Osteoblast (primary cell): ENCODE results near the gene HCN1. TPM values are rescaled to one million over a fixed set of nuclear protein-coding genes. Genes with fewer than 3 reads are reported as not detected.

Experiments used
- DNase-seq: peaks from one replicate; pipeline ENCODE4 v3.0.0; 2011; ENCODE audit warnings: low spot score, mixed read lengths; ENCODE audit not compliant: insufficient read length; ENCODE audit errors: missing footprints
- H2AFZ ChIP-seq: 2 replicates; pipeline ENCODE4 v1.6.0; 2011; ENCODE audit warnings: mild to moderate bottlenecking, low read length
- H3K27ac ChIP-seq: 2 replicates; pipeline ENCODE4 v1.5.1; 2011; ENCODE audit warnings: mild to moderate bottlenecking, low read depth, low read length, moderate library complexity
- H3K27me3 ChIP-seq: 2 replicates; pipeline ENCODE4 v1.6.0; 2012; ENCODE audit warnings: mild to moderate bottlenecking, control low read depth, inconsistent platforms, low read length, moderate library complexity; ENCODE audit not compliant: insufficient read depth
- H3K36me3 ChIP-seq: 2 replicates; pipeline ENCODE4 v1.5.1; 2011; ENCODE audit warnings: mild to moderate bottlenecking, low read length, control low read depth, moderate library complexity; ENCODE audit not compliant: insufficient read depth
- H3K4me1 ChIP-seq: 2 replicates; pipeline ENCODE4 v1.5.1; 2011; ENCODE audit warnings: mild to moderate bottlenecking, low read length, control low read depth, moderate library complexity; ENCODE audit not compliant: insufficient read depth
- H3K4me2 ChIP-seq: 2 replicates; pipeline ENCODE4 v1.6.0; 2011; ENCODE audit warnings: mild to moderate bottlenecking, low read length; ENCODE audit not compliant: insufficient read depth
- H3K4me3 ChIP-seq: fragments of 200-600 bp; sonication (generic); 3 replicates; pipeline ENCODE4 v1.5.1; 2012; ENCODE audit warnings: mild to moderate bottlenecking, low read length, inconsistent platforms; ENCODE audit not compliant: insufficient read depth
- H3K79me2 ChIP-seq: 2 replicates; pipeline ENCODE4 v1.6.0; 2012; ENCODE audit warnings: mild to moderate bottlenecking, low read length, control low read depth, inconsistent platforms; ENCODE audit not compliant: insufficient read depth
- H3K9me3 ChIP-seq: 2 replicates; pipeline ENCODE4 v1.5.1; 2011; ENCODE audit warnings: low read depth, low read length, control low read depth
- H4K20me1 ChIP-seq: 2 replicates; pipeline ENCODE4 v1.6.0; 2012; ENCODE audit warnings: mild to moderate bottlenecking, low read length, control low read depth; ENCODE audit not compliant: insufficient read depth
- CTCF ChIP-seq: IDR thresholded peaks from 2 replicates; pipeline ENCODE4 v1.5.1; 2011; ENCODE audit warnings: mild to moderate bottlenecking, low read depth, low read length, moderate library complexity; ENCODE audit errors: extremely low read depth
- total RNA-seq: library from RNA; depleted of rRNA; stranded (reverse); fragments of >200 nt; gene quantifications from 2 replicates; pipeline ENCODE4 v1.2.3, GENCODE V29; 2012

The HCN1 gene
- total RNA-seq, 1 donor = not detected

GRCh38 chr5:45295231-45295630 lies 400.9 kb downstream of the HCN1 start:
- H3K4me3 ChIP-seq = no peak overlapping the region
- TF ChIP-seq CTCF = no peak
- H3K36me3 ChIP-seq = no peaks in the 10 kb centered on the region

DNA sequence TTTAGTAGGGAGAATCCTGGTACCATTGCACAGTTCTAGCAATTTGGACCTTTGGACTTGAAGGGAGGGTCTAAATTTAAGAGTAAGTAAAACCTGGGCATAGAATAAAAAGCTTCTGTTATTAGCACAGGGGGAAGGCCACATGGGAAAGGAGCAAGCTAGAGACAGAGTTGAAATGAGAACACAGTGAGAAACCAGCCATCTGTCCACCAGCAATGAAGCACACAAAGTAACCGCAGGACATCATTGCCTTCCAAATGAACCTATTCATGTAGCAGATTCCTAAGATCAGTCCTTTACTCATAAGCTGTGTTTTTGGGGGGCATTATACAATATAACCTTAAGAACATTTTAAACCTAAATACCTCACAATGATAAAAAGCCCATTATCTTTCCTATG lies 407.4 kb downstream of the HCN1 start:
- H3K4me2 ChIP-seq = no peak overlapping the region
- no peaks in the 10 kb centered on the region for H4K20me1 ChIP-seq
- H3K79me2 ChIP-seq = no peaks in the 10 kb centered on the region
- no peak overlapping the region for H3K4me3 ChIP-seq
- H3K27ac ChIP-seq = no peak overlapping the region
- H3K36me3 ChIP-seq = no peaks in the 10 kb centered on the region
- H3K9me3 ChIP-seq = no peaks in the 10 kb centered on the region
- no peak overlapping the region for H2AFZ ChIP-seq
- no peaks in the 10 kb centered on the region for H3K27me3 ChIP-seq
- no peaks in the 10 kb centered on the region for H3K4me1 ChIP-seq
- no peak for TF ChIP-seq CTCF
- DNase-seq = no peak

More at GRCh38 chr5:45295231-45295630, 400.9 kb downstream of the HCN1 start:
- Histone ChIP-seq H3K9me3 (no peaks in the 10 kb centered on the region), H3K4me2 (no peak overlapping the region), H3K79me2 (no peaks in the 10 kb centered on the region), H2AFZ (no peak overlapping the region), H3K27me3 (no peaks in the 10 kb centered on the region), H3K27ac (no peak overlapping the region), H4K20me1 (no peaks in the 10 kb centered on the region), H3K4me1 (no peaks in the 10 kb centered on the region)
- no peak for DNase-seq

DNA sequence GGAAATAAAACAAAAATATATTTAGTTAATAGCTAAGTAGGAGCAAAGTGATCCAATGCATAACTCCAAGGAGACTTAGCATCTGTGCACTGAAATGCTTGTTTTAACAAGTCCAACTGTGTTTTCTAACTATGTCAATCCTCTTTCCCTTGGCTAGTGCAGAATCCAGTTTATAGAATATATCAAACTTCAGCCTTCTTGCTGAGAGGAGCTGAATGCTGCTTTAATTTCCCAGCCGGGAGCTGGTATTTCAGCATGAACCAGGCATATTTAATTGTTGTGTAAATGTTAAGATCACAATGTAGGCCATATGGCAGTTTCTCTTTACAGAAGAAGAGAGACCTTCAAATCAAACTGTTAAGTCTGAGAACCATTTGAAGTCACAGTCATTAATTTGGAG lies 411.7 kb downstream of the HCN1 start:
- no peak overlapping the region for H2AFZ ChIP-seq
- no peak for TF ChIP-seq CTCF
- DNase-seq = no peak
- H3K4me2 ChIP-seq = no peak overlapping the region
- H3K79me2 ChIP-seq = no peaks in the 10 kb centered on the region
- no peaks in the 10 kb centered on the region for H4K20me1 ChIP-seq
- no peaks in the 10 kb centered on the region for H3K27me3 ChIP-seq
- no peaks in the 10 kb centered on the region for H3K9me3 ChIP-seq
- no peaks in the 10 kb centered on the region for H3K36me3 ChIP-seq
- no peak overlapping the region for H3K4me3 ChIP-seq
- H3K4me1 ChIP-seq = no peaks in the 10 kb centered on the region
- no peak overlapping the region for H3K27ac ChIP-seq

DNA sequence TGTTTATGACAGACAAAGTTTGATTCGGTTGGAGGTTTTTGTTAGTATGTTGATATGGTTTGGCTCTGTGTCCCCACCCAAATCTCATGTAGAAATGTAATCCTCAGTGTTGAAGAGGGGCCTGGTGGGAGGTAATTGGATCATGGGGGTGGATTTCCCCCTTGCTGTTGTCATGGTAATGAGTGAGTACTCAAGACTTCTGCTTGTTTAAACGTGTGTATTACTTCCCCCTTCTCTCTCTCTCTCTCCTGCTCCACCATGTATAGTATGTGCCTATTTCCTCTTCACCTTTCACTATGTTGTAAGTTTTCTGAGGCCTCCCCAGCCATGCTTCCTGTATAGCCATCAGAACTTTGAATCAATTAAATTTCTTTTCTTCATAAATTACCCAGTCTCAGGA lies 415.1 kb downstream of the HCN1 start:
- Histone ChIP-seq H3K79me2 (no peaks in the 10 kb centered on the region), H3K27ac (no peak overlapping the region), H4K20me1 (no peaks in the 10 kb centered on the region), H3K27me3 (no peaks in the 10 kb centered on the region), H3K4me1 (no peaks in the 10 kb centered on the region), H3K4me2 (no peak overlapping the region), H3K9me3 (no peaks in the 10 kb centered on the region), H2AFZ (no peak overlapping the region), H3K36me3 (no peaks in the 10 kb centered on the region), H3K4me3 (no peak overlapping the region)
- no peak for DNase-seq
- no peak for TF ChIP-seq CTCF
